ENCODE data around the gene VPS45.

DNA sequence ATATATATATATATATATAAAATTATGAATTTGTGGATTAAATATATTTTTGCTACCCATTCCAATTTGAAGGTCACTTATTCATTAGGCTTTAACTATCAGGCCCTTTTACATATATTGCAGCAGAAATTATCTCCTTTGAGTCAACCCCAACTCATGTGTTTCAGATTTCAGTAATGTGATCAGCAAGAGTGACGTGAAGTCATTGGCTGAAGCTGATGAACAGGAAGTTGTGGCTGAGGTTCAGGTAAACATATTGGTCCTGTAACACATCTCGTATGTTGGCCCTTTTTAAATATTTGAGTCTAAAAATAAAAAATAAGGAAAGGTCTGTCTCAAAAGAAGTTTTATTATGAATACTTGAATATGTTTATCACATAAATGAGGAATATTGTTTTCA lies 8.5 kb downstream of the VPS45 start:
- TF ChIP-seq POLR2AphosphoS5 (IDR thresholded peaks at IDR 0.05) (no peak), RAD21 (conservative IDR thresholded peaks at IDR 0.05) (no peak), CTCF (IDR thresholded peaks at IDR 0.05; ENCODE audit: poor library complexity, severe bottlenecking) (no peak), MXI1 (conservative IDR thresholded peaks at IDR 0.05; ENCODE audit: poor library complexity, severe bottlenecking) (no peak)
- TF ChIP-seq, protein P1, sequence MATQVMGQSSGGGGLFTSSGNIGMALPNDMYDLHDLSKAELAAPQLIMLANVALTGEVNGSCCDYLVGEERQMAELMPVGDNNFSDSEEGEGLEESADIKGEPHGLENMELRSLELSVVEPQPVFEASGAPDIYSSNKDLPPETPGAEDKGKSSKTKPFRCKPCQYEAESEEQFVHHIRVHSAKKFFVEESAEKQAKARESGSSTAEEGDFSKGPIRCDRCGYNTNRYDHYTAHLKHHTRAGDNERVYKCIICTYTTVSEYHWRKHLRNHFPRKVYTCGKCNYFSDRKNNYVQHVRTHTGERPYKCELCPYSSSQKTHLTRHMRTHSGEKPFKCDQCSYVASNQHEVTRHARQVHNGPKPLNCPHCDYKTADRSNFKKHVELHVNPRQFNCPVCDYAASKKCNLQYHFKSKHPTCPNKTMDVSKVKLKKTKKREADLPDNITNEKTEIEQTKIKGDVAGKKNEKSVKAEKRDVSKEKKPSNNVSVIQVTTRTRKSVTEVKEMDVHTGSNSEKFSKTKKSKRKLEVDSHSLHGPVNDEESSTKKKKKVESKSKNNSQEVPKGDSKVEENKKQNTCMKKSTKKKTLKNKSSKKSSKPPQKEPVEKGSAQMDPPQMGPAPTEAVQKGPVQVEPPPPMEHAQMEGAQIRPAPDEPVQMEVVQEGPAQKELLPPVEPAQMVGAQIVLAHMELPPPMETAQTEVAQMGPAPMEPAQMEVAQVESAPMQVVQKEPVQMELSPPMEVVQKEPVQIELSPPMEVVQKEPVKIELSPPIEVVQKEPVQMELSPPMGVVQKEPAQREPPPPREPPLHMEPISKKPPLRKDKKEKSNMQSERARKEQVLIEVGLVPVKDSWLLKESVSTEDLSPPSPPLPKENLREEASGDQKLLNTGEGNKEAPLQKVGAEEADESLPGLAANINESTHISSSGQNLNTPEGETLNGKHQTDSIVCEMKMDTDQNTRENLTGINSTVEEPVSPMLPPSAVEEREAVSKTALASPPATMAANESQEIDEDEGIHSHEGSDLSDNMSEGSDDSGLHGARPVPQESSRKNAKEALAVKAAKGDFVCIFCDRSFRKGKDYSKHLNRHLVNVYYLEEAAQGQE (IDR thresholded peaks at IDR 0.05; ENCODE audit: borderline replicate concordance) = no peak

Data from neural cell (in vitro differentiated cells).